GM21619 (cell line): Measurements from ENCODE around the gene UBXN11.

Source experiments
- ATAC-seq: cut with Tn5 transposase; IDR thresholded peaks from one replicate; pipeline ENCODE4 v1.9.1; 2021; ENCODE audit not compliant: unreplicated experiment

UBXN11 gene

GRCh38 chr1:26306290-26307229 lies at the start of gene UBXN11:
Gene UBXN11, minus strand, starts transcription at chr1:26306636. Its CDS starts 3,753 bp downstream, at chr1:26302883.
- peak; percentile 97 for ATAC-seq

GRCh38 chr1:26356106-26356505 lies 49.7 kb upstream of the UBXN11 start:
- no peak for ATAC-seq

GRCh38 chr1:26354972-26355371 lies 48.5 kb upstream of the UBXN11 start:
- ATAC-seq = no peak

GRCh38 chr1:26353976-26354820 lies 47.8 kb upstream of the UBXN11 start, which contains the start of gene CRYBG2:
Gene CRYBG2, minus strand, starts transcription at chr1:26354130. Its CDS starts 7,473 bp downstream, at chr1:26346657.
- ATAC-seq = no peak

DNA sequence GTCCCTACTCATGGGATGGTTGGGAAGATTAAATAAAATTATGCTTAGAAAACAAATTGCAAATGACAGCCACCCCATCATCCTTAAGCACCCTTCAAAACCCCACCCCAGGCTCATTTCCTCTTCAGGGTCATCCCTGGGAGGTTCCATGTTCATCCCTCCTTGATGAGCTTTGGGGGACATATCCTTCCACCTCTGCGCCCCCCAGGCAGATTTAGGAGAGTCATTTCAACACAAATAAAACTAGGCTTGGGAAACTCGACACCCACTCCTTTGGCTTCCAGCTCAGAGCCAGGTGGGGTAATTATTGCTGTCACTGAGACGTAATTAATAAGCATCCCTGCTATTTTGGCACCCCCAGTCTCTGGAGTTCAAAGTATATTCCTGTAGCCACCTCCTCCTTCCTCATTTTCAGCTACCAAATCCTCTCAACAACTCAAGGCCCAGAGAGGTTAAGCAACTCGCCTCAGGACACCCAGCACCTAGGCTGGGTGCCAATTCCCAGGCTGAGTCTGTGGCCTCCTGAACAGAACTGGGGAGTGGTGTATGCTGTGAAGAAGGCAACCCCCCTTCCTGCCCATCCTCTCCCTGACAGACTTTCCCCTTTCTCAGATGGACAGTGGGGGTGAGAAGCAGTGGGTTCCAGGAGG lies 46.9 kb upstream of the UBXN11 start:
- no peak for ATAC-seq

- ATAC-seq = no peak
Observed at GRCh38 chr1:26352338-26352679, 45.9 kb upstream of the UBXN11 start.

DNA sequence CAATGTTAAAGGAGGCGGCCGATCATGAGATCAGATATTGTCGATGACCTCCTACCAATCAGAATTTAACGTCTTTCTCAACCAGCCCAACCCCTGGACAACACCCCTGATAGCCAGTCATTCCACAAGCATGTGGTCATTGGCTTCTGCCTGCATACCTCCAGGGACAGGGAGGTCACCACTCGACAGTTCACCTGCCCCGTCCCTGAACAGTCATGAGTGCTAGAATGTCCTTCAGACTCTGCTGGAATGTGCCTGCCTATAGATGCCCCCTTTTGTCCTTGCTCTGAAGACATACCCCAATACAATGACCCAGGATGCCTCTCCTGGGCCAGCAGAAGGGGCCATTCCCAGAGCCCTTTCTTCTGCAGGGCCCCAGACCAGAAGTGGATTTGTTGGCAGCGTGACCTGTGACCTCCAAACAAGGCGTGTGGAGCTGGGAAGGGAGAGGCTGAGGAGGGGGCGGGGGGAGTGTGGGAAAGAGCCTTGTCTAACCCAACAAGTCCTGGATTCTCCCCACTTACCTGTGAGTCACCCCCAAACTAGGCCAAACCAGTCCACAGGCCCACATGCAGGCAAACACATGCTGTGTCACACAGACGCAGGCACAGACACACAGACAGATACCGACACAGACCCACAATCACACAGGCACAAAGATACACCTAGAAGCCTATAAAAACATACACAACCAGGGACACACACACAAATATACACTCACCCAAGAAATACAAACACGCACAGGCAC lies 45.3 kb upstream of the UBXN11 start:
- ATAC-seq = no peak

DNA sequence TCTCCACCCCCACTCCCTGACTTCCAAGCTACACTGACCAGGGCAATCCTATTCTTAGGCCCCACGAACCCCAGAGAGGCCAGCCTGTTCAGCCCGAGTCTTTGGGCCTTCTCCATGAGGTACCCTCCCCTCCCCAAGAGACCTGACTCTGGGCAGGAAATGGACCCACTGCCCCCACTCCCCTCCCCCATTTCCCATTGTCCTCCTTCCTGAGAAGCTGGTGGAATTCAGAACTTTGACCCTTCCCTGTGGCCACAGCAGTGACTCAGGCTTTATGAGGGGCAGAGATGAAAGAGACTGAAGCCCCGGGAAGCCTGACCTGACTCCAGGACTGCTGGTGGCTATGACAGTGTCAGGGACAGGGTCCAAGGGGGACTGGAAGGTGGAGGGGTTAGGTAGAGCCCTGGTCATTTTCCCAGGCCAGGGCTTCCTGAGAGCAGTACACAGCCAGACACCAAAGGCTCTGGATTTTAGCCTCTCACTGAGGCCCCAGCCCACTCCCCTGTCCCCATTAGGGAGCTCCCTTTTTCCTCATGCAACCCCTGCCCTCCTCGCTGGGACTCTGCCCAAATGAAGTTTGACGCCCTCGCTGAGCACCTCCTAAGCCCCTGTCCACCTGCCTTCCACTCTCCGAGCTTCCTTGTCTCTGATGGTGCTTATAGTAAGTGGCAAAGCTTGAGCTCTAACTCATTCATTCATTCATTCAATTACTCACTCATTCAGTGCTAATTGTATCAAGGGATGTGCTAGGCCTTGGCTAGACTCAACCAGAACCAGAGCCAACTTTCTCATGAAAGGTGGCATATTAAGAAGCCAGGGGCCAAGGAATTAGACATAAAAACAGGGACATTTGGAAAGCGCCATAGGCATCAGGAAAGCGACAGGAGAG lies 44.5 kb upstream of the UBXN11 start:
- no peak for ATAC-seq

DNA sequence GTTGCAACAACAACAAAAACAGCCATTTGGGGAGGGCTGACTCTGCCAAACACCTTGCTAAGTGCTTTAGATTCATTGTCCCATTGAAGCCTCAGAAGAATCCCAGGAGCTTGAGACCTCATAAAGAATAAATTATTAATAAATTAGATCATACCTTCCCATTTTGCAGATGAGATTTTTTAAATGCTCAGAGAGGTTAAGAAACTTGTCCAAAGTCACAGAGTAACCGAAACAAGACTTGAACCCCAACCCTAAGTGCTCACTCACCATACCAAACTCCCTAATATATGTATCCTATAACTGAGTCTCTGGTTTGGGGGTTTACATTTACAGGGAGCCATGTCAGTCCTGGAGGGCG lies 43.9 kb upstream of the UBXN11 start:
- no peak for ATAC-seq

- no peak for ATAC-seq
Observed at GRCh38 chr1:26349877-26350244, 43.4 kb upstream of the UBXN11 start.

- no peak for ATAC-seq
Observed at GRCh38 chr1:26349188-26349876, 42.9 kb upstream of the UBXN11 start.

DNA sequence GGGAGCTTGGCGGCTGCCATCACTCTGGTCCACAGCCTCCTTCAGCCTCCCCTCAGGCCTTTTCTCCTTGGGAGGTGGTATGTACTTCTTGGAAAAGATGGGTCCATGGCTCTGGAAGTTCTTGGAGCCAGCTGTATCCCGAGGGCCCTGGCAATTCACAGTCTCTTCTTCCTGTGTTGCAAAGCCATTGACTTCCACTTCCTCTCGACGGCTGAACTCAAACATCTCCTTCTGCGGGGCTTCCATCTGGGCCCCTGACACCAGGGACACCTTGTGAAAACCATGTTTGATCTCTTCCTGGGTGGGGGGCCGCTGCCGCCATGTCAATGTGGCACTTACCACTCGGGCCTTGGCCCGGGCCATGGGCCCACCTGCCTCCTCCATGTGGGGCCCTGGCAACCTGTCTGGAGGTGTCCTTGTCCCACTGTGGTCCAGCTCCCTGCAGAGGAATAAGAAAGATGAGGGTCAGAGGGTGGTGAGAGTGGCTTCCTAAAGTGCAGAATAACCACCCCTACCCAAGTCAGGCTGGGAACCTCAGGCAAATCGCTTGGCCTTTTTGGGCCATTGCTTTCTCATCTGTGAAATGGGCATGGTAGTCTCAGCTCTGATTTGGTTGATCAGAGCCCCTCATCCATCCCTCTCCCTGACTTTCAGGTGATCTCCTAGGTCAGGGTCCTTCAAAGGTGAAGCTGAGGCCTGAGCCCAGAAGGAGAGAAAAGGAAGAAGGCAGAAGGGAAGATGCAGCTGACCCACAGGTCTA lies 40.0 kb upstream of the UBXN11 start:
- no peak for ATAC-seq

- ATAC-seq = no peak
Observed at GRCh38 chr1:26345718-26346117, 39.3 kb upstream of the UBXN11 start.

- ATAC-seq = no peak
Observed at GRCh38 chr1:26344147-26344920, 37.9 kb upstream of the UBXN11 start.

- no peak for ATAC-seq
Observed at GRCh38 chr1:26340047-26340481, 33.6 kb upstream of the UBXN11 start.

- ATAC-seq = no peak
Observed at GRCh38 chr1:26338670-26339069, 32.2 kb upstream of the UBXN11 start.

DNA sequence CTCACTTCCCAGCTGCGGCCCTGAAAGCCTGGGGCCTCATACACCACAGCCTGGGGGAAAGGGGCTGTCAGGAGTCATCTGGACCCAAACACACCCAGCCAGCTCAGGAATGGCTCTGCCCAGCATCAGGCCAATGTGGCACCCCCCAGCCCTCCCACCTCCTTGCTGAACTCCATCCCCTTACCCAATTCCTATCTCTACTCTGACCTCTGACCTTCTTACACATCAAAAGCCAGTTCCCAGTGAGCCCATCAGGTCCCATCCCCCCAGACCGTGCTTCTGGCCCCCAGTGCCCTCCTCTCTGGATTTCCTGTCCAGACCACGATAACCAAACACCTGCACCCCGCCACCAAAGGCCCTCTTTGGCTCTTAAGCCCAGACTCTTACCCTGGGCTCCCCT lies 31.2 kb upstream of the UBXN11 start:
- ATAC-seq = no peak

DNA sequence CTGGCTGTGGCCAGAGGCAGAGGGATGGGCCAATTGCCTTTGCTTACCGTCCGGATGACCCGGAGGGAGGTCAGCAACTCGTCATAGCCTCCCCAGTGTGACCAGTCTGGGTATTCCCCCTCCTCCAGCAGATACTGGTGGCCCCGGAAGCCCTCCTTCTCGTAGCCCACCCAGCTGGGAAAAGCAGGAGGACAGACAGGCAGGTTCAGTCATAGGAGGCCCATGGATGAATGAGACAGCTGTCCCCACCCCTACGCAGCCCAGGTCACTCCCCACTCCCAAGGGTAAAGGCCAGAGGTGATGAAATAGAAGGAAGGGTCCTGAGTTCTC lies 30.7 kb upstream of the UBXN11 start:
- ATAC-seq = no peak
